Brain microvascular endothelial cell (primary cell): ENCODE data around the gene CIP2A.

Experiments
- DNase-seq: peaks from one replicate; pipeline ENCODE4 v3.0.0-alpha.2; 2020
- H3K27ac ChIP-seq: fragments of 250-450 bp; sonication (Bioruptor Pico); 2 replicates; pipeline ENCODE4 v1.5.1; 2020; ENCODE audit warnings: mild to moderate bottlenecking, moderate library complexity
- H3K27me3 ChIP-seq: fragments of 250-450 bp; sonication (Bioruptor Pico); replicated peaks from 2 replicates; pipeline ENCODE4 v1.5.1; 2020; ENCODE audit warnings: mild to moderate bottlenecking
- H3K36me3 ChIP-seq: fragments of 250-450 bp; sonication (Bioruptor Pico); replicated peaks from 2 replicates; pipeline ENCODE4 v1.5.1; 2020; ENCODE audit warnings: mild to moderate bottlenecking
- H3K4me3 ChIP-seq: 2 replicates; pipeline ENCODE4 v1.5.1; 2011; ENCODE audit warnings: low read depth, mild to moderate bottlenecking, control low read depth, low read length, moderate library complexity
- in situ Hi-C: cut with HindIII; loops from 2 replicates; pipeline ENCODE4 v1.10.0; 2017; ENCODE audit warnings: low sequenced_read_pairs, low pct_ligation_motif_present
- TF ChIP-seq, protein P1 (sequence below): IDR thresholded peaks from 2 replicates; pipeline ENCODE4 v1.5.1; 2011; ENCODE audit warnings: low read depth, mild to moderate bottlenecking, moderate library complexity, low read length, control low read depth, inconsistent platforms; ENCODE audit errors: missing control alignments

CIP2A gene

DNA sequence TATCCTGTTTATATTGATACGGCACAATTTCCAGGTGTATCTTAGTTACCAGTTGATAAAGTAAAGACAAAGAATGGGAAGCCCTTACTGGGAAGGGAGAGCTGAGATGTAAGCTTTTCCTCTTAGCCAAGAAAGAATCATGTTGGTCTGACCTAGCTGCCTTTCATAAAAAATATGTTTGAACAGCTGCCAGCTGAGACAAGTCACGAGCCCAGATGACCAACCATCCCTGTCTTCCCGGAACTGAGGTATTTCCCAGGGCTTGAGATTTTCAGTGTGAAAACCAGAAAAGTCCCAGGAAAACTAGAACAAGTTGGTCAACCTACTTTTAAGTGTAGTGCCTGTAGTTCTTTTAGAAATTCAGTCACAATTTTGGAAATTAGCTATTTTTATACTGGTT is 75.3 kb downstream of the CIP2A start:
- Histone ChIP-seq H3K4me3 (no peak overlapping the region), H3K36me3 (no peaks in the 10 kb centered on the region), H3K27me3 (no peaks in the 10 kb centered on the region), H3K27ac (no peak overlapping the region)
- TF ChIP-seq, protein P1, sequence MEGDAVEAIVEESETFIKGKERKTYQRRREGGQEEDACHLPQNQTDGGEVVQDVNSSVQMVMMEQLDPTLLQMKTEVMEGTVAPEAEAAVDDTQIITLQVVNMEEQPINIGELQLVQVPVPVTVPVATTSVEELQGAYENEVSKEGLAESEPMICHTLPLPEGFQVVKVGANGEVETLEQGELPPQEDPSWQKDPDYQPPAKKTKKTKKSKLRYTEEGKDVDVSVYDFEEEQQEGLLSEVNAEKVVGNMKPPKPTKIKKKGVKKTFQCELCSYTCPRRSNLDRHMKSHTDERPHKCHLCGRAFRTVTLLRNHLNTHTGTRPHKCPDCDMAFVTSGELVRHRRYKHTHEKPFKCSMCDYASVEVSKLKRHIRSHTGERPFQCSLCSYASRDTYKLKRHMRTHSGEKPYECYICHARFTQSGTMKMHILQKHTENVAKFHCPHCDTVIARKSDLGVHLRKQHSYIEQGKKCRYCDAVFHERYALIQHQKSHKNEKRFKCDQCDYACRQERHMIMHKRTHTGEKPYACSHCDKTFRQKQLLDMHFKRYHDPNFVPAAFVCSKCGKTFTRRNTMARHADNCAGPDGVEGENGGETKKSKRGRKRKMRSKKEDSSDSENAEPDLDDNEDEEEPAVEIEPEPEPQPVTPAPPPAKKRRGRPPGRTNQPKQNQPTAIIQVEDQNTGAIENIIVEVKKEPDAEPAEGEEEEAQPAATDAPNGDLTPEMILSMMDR: no peak
- DNase-seq: peak; percentile 17
- in situ Hi-C loops: no loop called here

DNA sequence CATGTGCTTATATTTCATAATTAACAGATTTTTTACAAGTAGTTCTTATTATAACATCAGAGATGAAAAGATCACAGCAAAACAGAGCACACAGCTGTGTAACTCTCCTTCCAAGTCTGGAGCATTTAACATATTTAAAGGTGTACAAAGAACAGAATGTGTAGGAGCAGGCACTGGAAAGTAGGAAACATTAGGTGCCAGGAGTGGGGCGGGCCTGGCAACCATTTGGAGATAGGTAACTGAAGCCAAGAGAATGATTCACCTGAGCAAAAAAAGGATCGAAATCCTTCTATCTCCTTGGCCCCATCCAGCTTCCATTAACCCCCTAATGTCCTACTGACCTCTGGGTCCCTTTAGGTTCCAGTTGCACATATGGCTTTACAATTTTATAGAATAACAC is 76.6 kb downstream of the CIP2A start:
- in situ Hi-C loops: no loop called here
- H3K27ac ChIP-seq: no peak overlapping the region
- no peaks in the 10 kb centered on the region for H3K27me3 ChIP-seq
- no peak overlapping the region for H3K4me3 ChIP-seq
- no peak for DNase-seq
- TF ChIP-seq, protein P1: no peak
- H3K36me3 ChIP-seq: no peaks in the 10 kb centered on the region

DNA sequence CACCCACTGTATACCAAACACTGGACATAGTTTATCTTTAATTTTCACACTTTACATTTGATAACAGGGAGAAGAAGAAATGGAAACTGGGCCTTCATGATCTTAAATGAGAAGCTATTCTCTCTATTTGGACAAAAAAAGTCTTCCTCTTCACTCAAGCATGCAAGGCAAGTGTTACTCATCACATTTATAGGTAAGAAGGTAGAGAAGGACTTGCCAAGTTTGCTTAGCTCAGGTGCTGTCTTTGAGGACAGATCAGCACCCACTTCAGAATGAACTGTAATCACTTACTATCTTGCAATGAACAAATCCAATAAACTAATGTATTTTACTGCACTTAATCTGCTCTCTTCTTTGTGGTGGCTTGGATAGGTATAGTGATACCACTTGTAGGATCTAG is 77.7 kb downstream of the CIP2A start:
- no peak overlapping the region for H3K4me3 ChIP-seq
- in situ Hi-C loops: no loop called here
- no peaks in the 10 kb centered on the region for H3K27me3 ChIP-seq
- no peak for DNase-seq
- H3K36me3 ChIP-seq: no peaks in the 10 kb centered on the region
- TF ChIP-seq, protein P1: no peak
- H3K27ac ChIP-seq: no peak overlapping the region

DNA sequence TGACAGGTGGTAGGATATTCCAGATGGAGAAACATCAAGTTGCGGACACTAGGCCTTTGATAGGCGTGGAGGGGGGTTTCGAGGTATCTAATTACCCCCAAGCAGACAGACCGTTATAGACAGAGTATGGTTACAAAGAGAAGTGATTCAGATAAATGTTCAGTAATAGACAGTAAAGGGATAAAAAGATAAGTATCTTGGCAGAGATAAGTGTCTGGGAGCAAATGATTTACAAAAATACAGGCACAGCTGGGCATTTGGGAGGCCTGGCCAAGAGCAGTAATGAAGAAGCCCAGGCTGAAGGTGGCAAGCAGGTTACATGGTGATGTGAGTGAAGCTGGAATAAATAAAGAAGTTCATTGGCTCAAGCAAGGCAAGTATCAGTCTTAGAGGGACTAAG is 78.2 kb downstream of the CIP2A start:
- in situ Hi-C loops: no loop called here
- TF ChIP-seq, protein P1: no peak
- no peak overlapping the region for H3K27ac ChIP-seq
- no peak for DNase-seq
- no peaks in the 10 kb centered on the region for H3K27me3 ChIP-seq
- H3K4me3 ChIP-seq: no peak overlapping the region
- H3K36me3 ChIP-seq: no peaks in the 10 kb centered on the region

DNA sequence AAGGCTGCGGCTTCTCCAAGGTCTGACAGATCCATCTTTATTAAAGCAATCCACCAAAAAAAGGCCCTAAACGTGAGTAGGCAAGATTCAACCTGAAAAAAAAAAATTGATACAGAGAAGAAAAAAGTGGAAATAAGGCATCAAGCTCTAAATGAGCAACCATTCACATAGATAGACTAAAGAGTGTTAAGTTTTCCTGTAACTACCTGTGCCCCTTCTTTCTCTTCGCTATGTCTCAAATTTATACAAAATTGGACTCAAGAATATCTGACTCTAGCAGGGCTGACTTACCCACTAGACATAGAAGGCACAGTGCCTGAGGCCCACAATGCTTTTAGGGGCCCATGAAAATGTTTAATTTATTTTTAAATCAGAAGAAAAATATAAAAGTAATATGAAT is 78.7 kb downstream of the CIP2A start, which contains the start of gene MYH15:
TSS of gene MYH15 (minus strand) at position 101 of the 400 bp plus-strand sequence. CDS start at position 35, 66 bp downstream.
- Histone ChIP-seq H3K36me3 (no peaks in the 10 kb centered on the region), H3K27ac (no peak within 1 kb of the TSS), H3K27me3 (no peaks in the 10 kb centered on the region), H3K4me3 (no peak within 1 kb of the TSS)
- no peak for DNase-seq
- in situ Hi-C loops: no loop called here
- TF ChIP-seq, protein P1: no peak

DNA sequence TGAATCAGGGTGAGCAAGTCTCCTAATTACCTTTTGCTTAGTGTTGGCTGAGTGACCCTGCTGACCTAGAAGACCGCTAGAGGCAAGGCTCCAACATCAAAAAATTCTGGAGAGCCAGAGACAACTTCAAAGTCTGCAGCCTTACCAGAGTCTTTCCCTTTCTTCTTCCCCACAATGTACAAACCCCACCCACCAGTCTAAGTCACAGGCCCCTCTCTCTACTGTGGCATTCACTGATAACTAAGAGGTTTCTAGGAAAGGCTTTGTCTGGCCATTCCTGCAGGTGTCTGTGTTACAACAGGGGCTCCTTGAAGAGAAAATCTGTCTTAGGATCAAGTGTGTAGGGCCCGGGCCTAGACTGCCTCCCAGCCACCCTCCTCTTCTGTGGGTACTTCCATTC is 79.4 kb downstream of the CIP2A start:
- Histone ChIP-seq H3K36me3 (no peaks in the 10 kb centered on the region), H3K27me3 (no peaks in the 10 kb centered on the region), H3K27ac (no peak overlapping the region), H3K4me3 (no peak overlapping the region)
- TF ChIP-seq, protein P1: no peak
- in situ Hi-C loops: no loop called here
- DNase-seq: no peak
